Activated T-helper 2 cell treated with anti-CD3 and anti-CD28 coated beads, Interferon-gamma antibody, Interleukin-2, Interleukin-4, amounts not matched to agents 10 μg/mL and 5 μg/mL and 100 μg/mL, durations not matched to agents 14 hours and 24 hours and 36 hours (primary cell): ENCODE data around the gene TATDN2. TPM values are rescaled to one million over a fixed set of nuclear protein-coding genes. Genes with fewer than 3 reads are reported as not detected.

Source experiments
- DNase-seq: peaks from one replicate; pipeline ENCODE4 v3.0.0; 2021; ENCODE audit warnings: low spot score
- H3K27ac Mint-ChIP-seq: one replicate; pipeline ENCODE4 v1.8.0; 2021; ENCODE audit warnings: mixed read lengths
- H3K27me3 Mint-ChIP-seq: one replicate; pipeline ENCODE4 v1.8.0; 2021; ENCODE audit warnings: low read depth, mixed read lengths
- H3K36me3 Mint-ChIP-seq: one replicate; pipeline ENCODE4 v1.8.0; 2021; ENCODE audit warnings: low read depth, mixed read lengths
- H3K4me1 Mint-ChIP-seq: one replicate; pipeline ENCODE4 v1.8.0; 2021; ENCODE audit warnings: low read depth, mixed read lengths
- H3K4me3 Mint-ChIP-seq: one replicate; pipeline ENCODE4 v1.8.0; 2021; ENCODE audit warnings: low read depth, mild to moderate bottlenecking, moderate library complexity, mixed read lengths
- H3K9me3 Mint-ChIP-seq: one replicate; pipeline ENCODE4 v1.8.0; 2021; ENCODE audit warnings: mixed read lengths
- intact Hi-C: fragments of 100-400 bp; cut with micrococcal nuclease; formaldehyde crosslinking; loops from one replicate; pipeline ENCODE4 v1.15.1; 2023
- total RNA-seq: library from RNA; stranded (reverse); gene quantifications from 2 replicates; pipeline ENCODE4 v1.2.3, GENCODE V29; 2022

The TATDN2 gene
- total RNA-seq, 1 donor from 2014 or later: 65.6 TPM

GRCh38 chr3:10279384-10280176 is 31.3 kb downstream of the TATDN2 start:
- Mint-ChIP-seq H3K4me3 (no peak overlapping the region), H3K27me3 (no peaks in the 10 kb centered on the region), H3K9me3 (no peaks in the 10 kb centered on the region), H3K4me1 (peaks cover 39% of the 10 kb centered on the region), H3K36me3 (peaks cover 78% of the 10 kb centered on the region), H3K27ac (no peak overlapping the region)
- no peak for DNase-seq
- intact Hi-C loops: loop anchor here (10.0 kb wide), 1 partner anchor 345 kb away; the partner anchor contains the start of gene CRELD1

- Mint-ChIP-seq H3K4me1 (peaks cover 44% of the 10 kb centered on the region), H3K36me3 (peaks cover 82% of the 10 kb centered on the region), H3K4me3 (no peak overlapping the region), H3K9me3 (no peaks in the 10 kb centered on the region), H3K27me3 (no peaks in the 10 kb centered on the region), H3K27ac (no peak overlapping the region)
- intact Hi-C loops: loop anchor here (10.0 kb wide), 1 partner anchor 345 kb away; the partner anchor contains the start of gene CRELD1
- no peak for DNase-seq
These were observed 31.9 kb downstream of the TATDN2 start for GRCh38 chr3:10280177-10280529.

GRCh38 chr3:10280571-10280970 is 32.3 kb downstream of the TATDN2 start:
- no peak overlapping the region for H3K27ac Mint-ChIP-seq
- DNase-seq: no peak
- peaks cover 47% of the 10 kb centered on the region for H3K4me1 Mint-ChIP-seq
- H3K9me3 Mint-ChIP-seq: no peaks in the 10 kb centered on the region
- H3K36me3 Mint-ChIP-seq: peaks cover 82% of the 10 kb centered on the region
- no peak overlapping the region for H3K4me3 Mint-ChIP-seq
- H3K27me3 Mint-ChIP-seq: no peaks in the 10 kb centered on the region
- intact Hi-C loops: loop anchor here (10.0 kb wide), 1 partner anchor 346 kb away; the partner anchor contains the start of gene CRELD1

- Mint-ChIP-seq H3K4me3 (no peak overlapping the region), H3K36me3 (peaks cover 81% of the 10 kb centered on the region), H3K27me3 (no peaks in the 10 kb centered on the region), H3K9me3 (no peaks in the 10 kb centered on the region), H3K4me1 (peaks cover 48% of the 10 kb centered on the region), H3K27ac (peak overlapping the region; percentile 75)
- DNase-seq: no peak
- intact Hi-C loops: loop anchor here (10.0 kb wide), 1 partner anchor 347 kb away; the partner anchor contains the start of gene CRELD1
These were observed 33.7 kb downstream of the TATDN2 start for GRCh38 chr3:10281951-10282350.

- Mint-ChIP-seq H3K27ac (peak overlapping the region; percentile 61), H3K4me3 (no peak overlapping the region), H3K27me3 (no peaks in the 10 kb centered on the region), H3K36me3 (peaks cover 84% of the 10 kb centered on the region), H3K4me1 (peaks cover 43% of the 10 kb centered on the region), H3K9me3 (no peaks in the 10 kb centered on the region)
- no peak for DNase-seq
- intact Hi-C loops: loop anchor here (10.0 kb wide), 1 partner anchor 349 kb away; the partner anchor contains the start of gene CRELD1
These were observed 35.4 kb downstream of the TATDN2 start for GRCh38 chr3:10283638-10284037.

GRCh38 chr3:10284496-10284895 is 36.2 kb downstream of the TATDN2 start:
- intact Hi-C loops: loop anchor here (10.0 kb wide), 1 partner anchor 350 kb away; the partner anchor contains the start of gene CRELD1
- Mint-ChIP-seq H3K36me3 (peaks cover 82% of the 10 kb centered on the region), H3K4me3 (no peak overlapping the region), H3K27me3 (no peaks in the 10 kb centered on the region), H3K27ac (peak overlapping the region; percentile 74), H3K9me3 (no peaks in the 10 kb centered on the region), H3K4me1 (peaks cover 40% of the 10 kb centered on the region)
- DNase-seq: no peak

- Mint-ChIP-seq H3K9me3 (no peaks in the 10 kb centered on the region), H3K4me3 (no peak overlapping the region), H3K4me1 (peaks cover 33% of the 10 kb centered on the region), H3K27me3 (no peaks in the 10 kb centered on the region), H3K36me3 (peaks cover 75% of the 10 kb centered on the region), H3K27ac (peak overlapping the region; percentile 40)
- DNase-seq: no peak
- intact Hi-C loops: loop anchor here (10.0 kb wide), 1 partner anchor 351 kb away; the partner anchor contains the start of gene CRELD1
These were observed 37.2 kb downstream of the TATDN2 start for GRCh38 chr3:10285272-10286132.

- no peak for DNase-seq
- no peaks in the 10 kb centered on the region for H3K27me3 Mint-ChIP-seq
- H3K4me3 Mint-ChIP-seq: no peak overlapping the region
- peaks cover 33% of the 10 kb centered on the region for H3K4me1 Mint-ChIP-seq
- H3K9me3 Mint-ChIP-seq: no peaks in the 10 kb centered on the region
- intact Hi-C loops: loop anchor here (10.0 kb wide), 1 partner anchor 351 kb away; the partner anchor contains the start of gene CRELD1
- peaks cover 69% of the 10 kb centered on the region for H3K36me3 Mint-ChIP-seq
- H3K27ac Mint-ChIP-seq: no peak overlapping the region
These were observed 37.9 kb downstream of the TATDN2 start for GRCh38 chr3:10286133-10286524.

- no peak for DNase-seq
- Mint-ChIP-seq H3K27ac (no peak overlapping the region), H3K27me3 (no peaks in the 10 kb centered on the region), H3K4me3 (no peak overlapping the region), H3K36me3 (peaks cover 74% of the 10 kb centered on the region), H3K9me3 (no peaks in the 10 kb centered on the region), H3K4me1 (peaks cover 37% of the 10 kb centered on the region)
- intact Hi-C loops: loop anchor here (10.0 kb wide), 1 partner anchor 352 kb away; the partner anchor contains the start of gene CRELD1
These were observed 38.5 kb downstream of the TATDN2 start for GRCh38 chr3:10286596-10287295.

GRCh38 chr3:10287936-10288574 is 39.8 kb downstream of the TATDN2 start:
- Mint-ChIP-seq H3K4me3 (no peak overlapping the region), H3K9me3 (no peaks in the 10 kb centered on the region), H3K36me3 (peaks cover 78% of the 10 kb centered on the region), H3K4me1 (peaks cover 40% of the 10 kb centered on the region), H3K27me3 (no peaks in the 10 kb centered on the region), H3K27ac (no peak overlapping the region)
- intact Hi-C loops: loop anchor here (10.0 kb wide), 1 partner anchor 353 kb away; the partner anchor contains the start of gene CRELD1
- DNase-seq: no peak

- no peak for DNase-seq
- H3K4me1 Mint-ChIP-seq: peaks cover 36% of the 10 kb centered on the region
- intact Hi-C loops: loop anchor here (10.0 kb wide), 1 partner anchor 354 kb away; the partner anchor contains the start of gene CRELD1
- no peaks in the 10 kb centered on the region for H3K9me3 Mint-ChIP-seq
- peaks cover 74% of the 10 kb centered on the region for H3K36me3 Mint-ChIP-seq
- no peak overlapping the region for H3K27ac Mint-ChIP-seq
- H3K27me3 Mint-ChIP-seq: no peaks in the 10 kb centered on the region
- H3K4me3 Mint-ChIP-seq: no peak overlapping the region
These were observed 40.3 kb downstream of the TATDN2 start for GRCh38 chr3:10288575-10288960.
